NCI-H2081 (cell line): Measurements from ENCODE around the gene SLC4A5.
"Not testable (repeated sequence)": the region's sequence is repeated elsewhere in the genome, so short reads cannot be mapped to it uniquely, and the experiment has no call there.

ENCODE experiments used
- DNase-seq, 2 experiments: peaks; one replicate each; lab custom pipeline; 2025; lab: John Stamatoyannopoulos, UW

Gene SLC4A5

DNA sequence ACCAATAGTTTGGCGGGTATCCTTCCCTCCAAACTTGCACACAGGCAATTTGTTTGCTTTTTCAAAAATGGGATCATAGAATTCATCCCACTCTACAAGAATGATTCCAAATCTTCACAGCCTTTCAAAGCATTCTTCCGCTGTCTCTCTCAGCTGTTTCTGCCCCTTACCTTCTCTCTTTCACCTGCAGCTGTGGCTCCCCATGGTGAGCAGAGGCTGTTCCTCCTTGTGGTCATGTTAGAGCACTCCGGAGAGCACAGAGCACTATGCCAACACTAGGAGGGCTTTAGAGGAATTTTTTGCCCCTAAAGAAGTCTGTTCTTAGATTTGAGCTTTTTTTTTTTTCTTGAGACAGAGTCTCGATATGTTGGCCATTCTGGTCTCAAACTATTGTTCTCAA lies 114.4 kb downstream of the SLC4A5 start:
- no peak for DNase-seq

DNA sequence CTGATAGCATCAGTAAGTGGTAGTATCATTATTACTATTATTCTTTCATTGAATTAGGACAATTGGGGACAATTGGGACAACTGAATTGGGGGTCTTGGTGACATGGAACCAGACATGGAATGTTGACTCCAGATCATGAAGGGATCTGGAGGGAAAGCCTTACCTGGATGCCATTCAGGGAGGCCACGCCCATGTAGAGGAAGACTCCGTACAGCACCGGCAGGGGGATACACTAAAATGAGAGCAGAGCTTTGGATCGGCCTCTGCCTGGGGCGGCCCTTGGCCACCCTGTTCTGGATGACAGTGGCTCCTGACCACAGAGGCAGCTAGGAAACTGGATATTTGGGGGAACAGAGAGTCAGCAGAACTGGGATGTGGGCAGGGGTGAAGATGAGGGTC lies 115.6 kb downstream of the SLC4A5 start:
- DNase-seq, result no peak

DNA sequence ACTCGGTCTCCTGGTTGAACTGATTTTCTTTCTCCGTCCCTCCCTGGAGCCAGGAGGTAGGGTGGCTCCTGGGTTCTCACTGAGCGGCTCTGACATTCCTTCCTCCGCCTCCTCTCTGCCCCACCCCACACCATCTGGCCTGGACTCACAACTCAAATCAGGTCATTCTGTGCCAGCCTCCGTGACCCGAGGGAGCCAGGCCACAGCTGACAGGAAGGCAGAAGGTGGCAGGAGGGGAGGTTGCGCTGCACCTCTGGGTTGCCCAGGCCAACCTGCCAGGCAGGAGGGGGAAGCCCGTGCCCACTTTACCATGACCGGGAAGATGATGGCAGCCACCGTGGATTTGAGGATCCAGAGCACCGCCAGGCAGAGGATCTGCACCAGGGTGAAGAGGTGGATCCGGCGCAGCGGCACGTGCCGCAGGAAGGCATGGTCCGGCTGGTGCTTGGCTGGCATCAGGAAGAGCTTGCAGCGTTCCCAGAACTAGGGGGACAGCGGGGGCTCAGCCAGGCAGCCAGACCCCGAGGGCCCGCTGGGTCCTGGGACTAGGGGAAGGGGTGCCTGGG lies 116.5 kb downstream of the SLC4A5 start:
- no peak for DNase-seq

DNA sequence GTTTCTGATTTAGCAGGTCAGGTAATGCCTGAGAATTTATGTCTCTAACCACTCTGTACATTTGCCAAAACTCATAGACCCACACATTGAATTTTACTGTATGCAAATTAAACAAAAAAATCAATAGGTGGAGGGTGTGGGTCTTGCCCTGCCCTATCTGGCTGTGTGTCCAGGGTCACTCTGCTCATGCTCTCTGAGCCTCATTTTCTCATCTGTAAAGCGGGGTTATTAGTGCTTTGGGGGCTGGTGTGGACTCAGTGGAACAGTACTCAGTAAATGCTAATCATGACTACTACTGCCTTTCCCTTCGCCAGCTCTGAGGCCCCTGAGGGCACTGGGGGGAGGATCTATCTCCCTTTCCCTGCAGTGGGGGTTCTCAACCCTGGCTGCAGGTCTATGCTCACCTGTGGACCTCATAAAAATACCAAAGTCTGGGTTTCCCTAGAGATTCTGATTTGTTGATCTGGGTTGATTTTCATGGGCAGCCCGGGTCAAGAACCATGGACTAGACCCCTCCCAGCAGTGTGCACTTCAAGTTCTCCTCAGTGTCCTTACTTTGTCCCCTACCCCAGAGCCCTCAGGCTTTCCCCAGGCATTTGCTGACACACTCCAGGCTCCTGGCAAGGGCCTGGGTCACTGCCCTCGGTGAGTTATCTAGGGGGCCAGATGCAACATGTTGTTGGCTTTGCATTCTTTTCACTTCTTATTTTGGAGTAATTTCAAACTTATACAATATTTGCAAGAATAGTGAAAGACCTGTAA lies 117.3 kb downstream of the SLC4A5 start:
- no peak for DNase-seq

DNA sequence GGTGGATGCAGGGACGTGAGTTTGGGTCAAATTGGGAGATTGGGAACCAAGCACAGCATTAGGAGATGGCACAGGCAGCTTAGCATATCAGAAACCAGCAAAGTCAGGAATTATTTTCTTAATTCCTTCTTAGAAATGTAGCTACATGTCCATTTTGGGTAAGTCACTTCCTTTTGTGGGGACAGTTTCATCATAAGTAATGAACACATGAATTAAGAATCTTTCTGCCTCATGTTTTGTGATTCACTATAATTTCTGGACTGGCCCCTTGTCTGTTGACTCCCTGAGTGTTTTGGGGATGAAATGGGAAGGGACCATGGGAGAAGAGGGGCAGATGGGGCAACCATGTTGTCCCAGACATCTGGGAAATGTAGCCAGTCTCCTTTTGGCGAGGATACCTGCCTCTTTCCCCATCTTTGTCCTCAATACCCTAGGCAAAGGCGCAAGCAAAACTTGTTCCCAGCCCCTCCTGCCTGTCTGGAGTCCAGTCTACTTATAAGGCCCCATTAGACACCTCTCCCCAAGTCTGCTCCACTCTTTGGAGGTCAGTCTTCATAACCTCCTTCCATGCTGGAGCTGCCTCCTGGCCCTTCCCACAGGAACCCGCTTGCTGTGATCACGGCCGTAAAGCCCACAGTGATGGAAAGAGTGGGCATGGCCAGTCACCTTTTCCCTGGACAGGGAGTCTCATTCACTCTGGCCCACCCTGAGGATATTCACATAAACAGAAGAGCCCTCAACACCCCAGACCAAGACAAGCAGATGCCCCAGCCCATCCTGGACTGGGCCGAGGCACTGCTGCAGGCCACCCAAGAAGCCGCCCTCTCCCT lies 119.1 kb downstream of the SLC4A5 start:
- DNase-seq, result no peak

DNA sequence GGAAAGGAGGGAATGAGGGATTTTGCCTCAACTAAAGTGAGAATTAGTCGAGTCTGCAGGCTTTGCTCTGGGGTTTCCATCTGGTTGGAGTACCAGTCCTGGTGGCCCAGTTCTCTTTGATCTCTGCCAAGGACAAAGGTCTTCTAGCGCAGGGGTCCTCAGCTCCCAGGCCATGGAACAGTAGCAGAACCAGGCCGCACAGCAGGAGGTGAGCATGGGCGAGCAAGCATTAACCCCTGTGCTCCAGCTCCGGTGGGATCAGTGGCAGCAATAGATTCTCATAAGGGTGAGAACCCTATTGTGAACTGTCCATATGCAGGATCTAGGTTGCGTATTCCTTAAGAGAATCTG lies 120.9 kb downstream of the SLC4A5 start:
- no peak for DNase-seq

DNA sequence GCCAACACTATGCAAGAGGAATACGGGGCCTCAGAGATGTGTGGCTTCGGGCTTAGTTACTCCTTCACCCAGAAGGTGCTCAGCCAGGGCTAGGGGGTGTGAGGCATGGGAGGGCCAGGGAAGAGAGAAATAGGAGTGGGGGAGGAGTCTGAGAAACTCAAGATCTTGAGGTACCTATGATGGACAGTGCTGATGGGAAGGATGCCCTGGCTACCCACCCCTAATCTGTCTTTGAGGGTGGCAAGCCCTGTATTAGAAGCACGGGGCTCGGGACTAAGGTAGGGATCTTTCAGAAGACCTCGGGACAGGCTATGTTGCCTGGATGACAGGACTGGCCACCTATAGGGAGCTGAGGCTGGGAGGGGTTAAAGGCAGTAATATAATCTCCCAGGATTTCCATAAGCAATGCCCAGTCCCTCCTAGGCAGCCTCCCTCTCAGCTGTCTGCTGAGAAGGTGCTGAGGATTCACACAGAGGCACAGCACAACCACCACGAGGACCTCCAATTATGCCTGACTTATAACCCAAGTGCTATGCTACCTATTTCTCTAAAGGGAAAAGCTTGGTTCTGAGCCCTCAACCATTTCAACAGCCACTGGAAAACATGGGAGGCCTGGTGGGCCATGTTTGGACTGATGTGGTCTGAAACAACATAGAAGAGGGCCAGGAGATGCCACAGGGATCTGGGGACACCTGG lies 121.5 kb downstream of the SLC4A5 start:
- DNase-seq, result no peak

DNA sequence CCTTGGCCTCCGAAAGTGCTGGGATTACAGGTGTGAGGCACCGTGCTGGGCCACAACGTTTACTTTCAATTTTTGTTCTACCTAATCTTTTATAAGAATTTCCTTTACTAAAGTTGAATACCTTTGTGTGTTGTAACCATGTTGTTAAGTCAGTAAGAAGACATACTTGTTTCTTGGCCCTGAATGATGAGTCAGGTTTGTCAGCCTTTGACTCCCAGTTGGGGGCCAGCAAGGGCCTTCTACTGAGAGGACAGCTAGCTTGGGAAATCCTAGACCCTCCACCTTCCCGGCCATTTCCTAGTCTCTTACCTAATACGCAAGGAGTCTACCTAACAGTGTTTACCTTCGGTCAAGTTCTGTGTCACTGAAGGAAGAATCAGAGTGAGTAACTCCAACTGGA lies 122.1 kb downstream of the SLC4A5 start:
- no peak for DNase-seq

DNA sequence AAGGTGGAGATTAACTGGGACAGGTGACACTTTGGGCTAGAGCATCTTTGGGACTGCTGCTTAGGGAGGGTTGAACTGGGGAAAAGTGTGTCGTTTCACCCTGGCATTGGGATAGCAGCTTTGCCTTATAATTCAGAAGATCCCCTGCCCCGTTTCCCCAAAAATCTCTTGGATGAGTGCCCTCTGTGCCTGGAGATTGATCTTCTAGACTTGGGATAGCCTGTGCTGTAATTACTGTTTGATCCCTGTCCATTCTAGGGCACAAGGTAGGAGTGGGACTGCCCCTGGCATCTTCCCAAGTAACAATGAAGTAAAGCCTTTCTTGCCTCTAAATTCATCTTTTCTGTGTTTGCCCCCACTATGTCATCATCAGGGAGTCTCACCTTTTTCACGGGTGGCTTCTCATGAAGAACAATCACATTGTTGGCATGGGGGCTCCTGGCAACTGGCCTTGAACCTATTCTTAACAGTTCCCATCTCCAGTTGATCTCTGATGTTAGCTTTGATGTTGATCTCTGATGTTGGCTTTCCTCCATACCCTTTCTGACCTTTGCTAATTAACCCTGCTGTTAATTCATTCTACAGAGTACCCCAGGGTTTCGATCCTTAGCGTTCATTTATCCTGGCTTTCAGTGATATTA lies 123.2 kb downstream of the SLC4A5 start:
- no peak for DNase-seq

DNA sequence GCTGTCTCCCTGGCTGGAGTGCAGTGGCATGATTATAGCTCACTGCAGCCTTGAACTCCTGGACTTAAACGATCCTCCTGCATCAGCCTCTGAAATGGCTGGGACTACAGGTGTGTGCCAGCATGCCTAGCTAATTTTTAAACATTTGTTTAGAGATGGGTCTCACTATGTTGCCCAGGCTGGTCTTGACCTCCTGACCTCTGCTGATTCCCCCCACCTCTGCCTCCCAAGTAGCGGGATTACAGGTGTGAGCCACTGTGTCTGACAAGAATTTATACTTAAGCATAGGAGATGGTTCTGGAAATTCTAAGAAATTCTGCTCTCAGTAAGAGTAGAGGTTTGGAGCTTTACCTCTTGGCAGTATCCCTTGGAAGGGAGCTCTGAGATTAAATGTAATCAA lies 126.6 kb downstream of the SLC4A5 start:
- DNase-seq, result no peak

DNA sequence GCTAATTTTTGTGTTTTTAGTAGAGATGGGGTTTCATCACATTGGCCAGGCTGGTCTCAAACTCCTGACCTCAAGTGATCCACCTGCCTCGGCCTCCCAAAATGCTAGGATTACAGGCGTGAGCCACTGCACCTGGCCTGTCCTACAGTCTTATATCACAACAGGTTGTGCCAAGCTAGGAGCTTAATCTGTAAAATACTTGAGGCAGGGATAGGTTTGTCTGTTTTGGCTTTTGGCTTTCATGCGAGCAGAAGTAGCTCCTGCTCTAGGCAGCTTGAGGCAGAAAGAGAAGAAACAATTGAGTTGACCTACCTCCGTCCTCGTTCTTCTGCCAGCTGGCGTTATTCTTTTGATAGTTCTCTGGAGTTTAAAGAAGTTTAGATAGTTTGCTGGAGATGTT lies 127.4 kb downstream of the SLC4A5 start:
- DNase-seq, result not testable (repeated sequence)

DNA sequence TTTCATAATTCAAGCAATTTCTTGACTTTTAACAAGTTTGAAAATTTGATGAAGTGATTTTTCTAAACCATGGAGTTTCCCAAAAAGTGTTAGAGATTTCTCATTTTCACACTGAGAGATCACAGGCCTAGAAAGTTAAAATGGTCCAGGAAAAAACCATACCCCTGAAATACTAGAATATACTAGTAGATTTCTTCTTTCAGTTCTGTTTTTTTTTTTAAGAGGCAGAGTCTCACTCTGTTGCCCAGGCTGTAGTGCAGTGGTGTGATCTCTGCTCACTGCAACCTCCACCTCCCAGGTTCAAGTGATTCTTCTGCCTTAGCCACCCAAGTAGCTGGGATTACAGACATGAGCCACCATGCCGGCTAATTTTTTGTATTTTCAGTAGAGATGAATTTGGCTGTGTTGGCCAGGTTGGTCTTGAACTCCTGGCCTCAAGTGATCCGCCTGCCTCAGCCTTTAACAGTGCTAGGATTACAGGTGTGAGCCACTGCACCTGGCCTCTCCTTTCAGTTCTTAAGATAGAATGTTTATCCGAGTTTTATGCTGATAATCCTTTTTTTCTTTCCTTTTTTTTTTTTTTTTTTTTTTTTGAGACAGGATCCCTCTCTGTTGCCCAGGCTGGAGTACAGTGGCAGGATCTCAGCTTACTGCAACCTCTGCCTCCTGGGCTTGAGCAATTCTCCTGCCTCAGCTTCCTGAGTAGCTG lies 130.4 kb downstream of the SLC4A5 start:
- no peak for DNase-seq

DNA sequence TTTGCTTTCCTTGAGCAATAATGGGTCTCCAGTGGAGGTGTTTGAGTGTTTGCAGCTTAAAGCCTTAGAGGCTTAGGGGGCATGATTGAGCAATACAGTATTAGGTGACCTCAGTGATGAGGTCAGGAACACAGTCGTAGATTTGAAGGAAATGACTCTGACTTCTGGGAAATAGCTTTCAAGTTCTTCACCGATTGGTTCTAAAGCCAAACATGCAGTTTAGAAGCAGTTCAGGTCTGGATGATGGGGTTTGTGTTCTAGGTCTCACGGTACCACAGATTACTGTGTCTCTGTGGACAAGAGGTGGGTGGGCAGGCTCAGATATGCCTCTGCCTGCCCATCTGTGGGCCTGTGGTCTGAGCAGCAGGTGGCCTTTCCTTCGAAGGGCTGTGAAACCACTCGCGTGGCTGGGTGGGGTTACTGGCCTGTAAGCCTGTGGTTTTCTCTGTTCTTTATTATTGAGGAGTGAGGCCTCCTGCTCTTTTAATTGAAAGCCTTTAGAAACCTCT lies 137.0 kb downstream of the SLC4A5 start:
- DNase-seq, result no peak

DNA sequence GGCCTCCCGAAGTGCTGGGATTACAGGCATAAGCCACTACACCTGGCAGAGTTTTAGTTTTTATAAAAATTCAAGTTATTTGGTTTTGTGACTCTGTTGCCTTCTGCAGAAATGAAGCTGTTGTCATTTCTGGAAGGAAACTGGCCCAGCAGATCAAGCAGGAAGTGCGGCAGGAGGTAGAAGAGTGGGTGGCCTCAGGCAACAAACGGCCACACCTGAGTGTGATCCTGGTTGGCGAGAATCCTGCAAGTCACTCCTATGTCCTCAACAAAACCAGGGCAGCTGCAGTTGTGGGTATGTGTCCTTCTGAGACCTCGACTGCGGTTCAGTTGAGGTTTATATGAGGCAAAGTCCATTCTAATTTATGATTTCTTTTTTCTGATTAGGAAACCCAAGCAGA lies 137.6 kb downstream of the SLC4A5 start:
- DNase-seq, result peak in 1 of 2 experiments; percentile 17

DNA sequence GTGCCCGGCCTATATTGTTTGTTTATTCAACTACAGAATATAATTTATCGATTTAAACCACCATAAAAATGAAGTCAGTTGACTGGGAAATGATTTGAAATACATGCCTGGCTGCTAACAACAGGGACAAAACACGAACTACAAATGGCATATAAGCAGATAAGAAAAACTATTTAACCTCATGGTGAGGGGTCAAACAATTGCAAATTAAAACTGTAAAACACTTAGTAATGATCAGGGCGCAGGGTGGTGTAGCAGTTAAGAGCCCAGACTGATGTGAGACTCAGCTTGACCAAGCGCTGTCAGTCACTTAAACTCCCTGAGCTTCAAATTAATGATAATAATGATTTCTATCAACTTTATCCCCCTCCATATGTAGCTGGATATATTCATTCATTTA lies 138.1 kb downstream of the SLC4A5 start:
- no peak for DNase-seq

DNA sequence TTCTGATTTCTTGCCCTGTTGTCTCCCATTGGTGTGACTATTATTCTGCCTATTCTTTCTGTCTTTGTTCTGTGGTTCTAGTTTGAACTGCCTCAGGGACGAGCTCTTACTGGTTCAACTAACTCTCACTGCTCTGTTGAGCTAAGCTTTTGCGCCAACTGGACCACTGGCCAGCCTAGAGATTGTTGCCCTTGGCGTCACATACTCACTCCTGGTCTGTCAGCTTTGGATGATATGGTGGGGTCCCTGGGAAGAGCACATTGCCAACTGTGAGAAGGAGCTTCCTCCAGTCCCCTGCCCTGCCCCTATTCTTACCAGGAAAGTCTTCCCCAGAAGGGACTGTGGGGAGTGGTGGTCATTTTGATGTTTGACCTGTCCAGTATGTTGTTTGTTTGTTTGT lies 138.8 kb downstream of the SLC4A5 start:
- no peak for DNase-seq

DNA sequence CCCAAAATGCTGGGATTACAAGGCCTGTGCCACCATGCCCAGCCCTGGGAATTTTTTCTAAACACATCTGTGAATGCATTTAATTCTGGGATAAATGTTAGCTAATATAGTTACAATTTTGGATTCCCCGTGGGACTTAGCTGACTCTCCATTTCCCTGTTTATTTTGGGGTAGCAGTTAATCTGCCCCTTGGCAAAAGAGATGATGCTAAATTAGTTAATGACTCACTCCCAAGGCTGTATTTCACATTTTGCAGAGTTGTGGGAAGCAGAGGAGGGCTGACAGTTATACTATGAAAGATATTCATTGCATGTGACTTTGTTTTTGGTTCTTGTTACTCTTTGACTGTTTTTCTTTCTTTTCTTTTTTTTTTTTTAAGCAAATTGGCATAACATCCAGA lies 141.6 kb downstream of the SLC4A5 start:
- no peak for DNase-seq

DNA sequence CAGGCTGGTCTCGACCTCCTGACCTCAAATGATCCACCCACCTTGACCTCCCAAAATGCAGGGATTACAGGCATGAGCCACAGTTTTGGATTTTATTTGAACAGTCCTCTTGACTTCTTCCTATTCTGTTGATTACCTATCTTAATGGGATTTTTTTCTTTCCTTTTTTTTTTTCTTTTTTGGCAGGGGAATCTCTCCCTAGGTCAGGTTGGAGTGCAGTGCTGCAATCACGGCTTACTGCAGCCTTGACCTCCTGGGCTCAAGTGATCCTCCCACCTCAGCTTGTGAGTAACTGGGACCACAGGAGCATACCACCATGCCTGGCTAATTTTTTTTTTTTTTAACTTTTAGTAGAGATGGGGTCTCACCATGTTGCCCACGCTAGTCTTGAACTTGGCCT lies 142.0 kb downstream of the SLC4A5 start:
- no peak for DNase-seq

DNA sequence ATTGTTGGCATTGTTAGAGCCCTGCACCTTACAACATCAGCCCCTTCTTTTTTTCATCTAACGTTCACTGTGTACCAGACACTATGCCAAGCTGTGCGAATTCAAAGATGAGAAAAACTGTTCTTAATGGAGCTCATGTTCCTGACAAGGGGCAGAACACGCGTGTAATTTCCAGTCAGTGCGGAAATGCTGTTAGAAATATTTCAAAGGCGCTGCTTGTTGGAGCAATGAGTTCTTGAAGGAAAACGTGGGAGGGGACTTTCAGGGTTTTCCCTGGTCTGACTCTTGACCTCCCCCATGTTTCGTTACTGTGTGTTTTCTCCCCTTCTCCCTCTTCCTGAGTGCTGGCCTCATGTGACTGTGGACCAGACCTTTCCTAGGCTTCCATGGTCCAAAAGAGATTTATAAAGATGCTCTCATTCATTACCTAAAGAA lies 143.3 kb downstream of the SLC4A5 start:
- DNase-seq, result peak in 1 of 2 experiments; percentile 4

DNA sequence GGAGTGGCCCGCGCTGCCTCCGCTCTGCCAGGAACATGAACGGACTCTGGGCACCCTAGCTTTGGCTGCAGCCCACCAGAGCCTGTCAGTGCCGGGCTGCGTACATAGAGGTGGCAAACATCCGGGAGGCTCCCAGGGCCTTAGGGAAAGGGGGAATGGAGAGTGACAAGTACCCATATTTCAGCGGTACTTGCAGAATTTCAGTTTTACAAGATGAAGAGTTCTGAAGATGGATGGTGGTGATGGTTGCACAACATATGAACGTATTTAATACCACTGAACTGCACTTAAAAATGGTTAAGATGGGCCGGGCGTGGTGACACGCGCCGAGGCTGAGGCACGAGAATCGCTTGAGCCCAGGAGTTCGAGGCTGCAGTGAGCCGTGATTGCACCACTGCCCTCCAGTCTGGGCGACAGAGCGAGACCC lies 143.9 kb downstream of the SLC4A5 start:
- DNase-seq, result no peak
